AG09309 (cell line): ENCODE results near the gene FNDC3B.

Experiments used
- DNase-seq: peaks from one replicate; pipeline ENCODE4 v3.0.0-alpha.2; 2010; ENCODE audit warnings: low read depth
- H3K4me3 ChIP-seq: 2 replicates; pipeline ENCODE4 v1.5.1; 2011; ENCODE audit warnings: mild to moderate bottlenecking, low read depth, low read length, moderate library complexity; ENCODE audit not compliant: control insufficient read depth
- TF ChIP-seq, protein P1 (sequence below): IDR thresholded peaks from 2 replicates; pipeline ENCODE4 v1.5.1; 2011; ENCODE audit warnings: mild to moderate bottlenecking, low read depth, low read length, inconsistent platforms; ENCODE audit not compliant: insufficient read depth, control insufficient read depth; ENCODE audit errors: missing control alignments

FNDC3B gene

DNA sequence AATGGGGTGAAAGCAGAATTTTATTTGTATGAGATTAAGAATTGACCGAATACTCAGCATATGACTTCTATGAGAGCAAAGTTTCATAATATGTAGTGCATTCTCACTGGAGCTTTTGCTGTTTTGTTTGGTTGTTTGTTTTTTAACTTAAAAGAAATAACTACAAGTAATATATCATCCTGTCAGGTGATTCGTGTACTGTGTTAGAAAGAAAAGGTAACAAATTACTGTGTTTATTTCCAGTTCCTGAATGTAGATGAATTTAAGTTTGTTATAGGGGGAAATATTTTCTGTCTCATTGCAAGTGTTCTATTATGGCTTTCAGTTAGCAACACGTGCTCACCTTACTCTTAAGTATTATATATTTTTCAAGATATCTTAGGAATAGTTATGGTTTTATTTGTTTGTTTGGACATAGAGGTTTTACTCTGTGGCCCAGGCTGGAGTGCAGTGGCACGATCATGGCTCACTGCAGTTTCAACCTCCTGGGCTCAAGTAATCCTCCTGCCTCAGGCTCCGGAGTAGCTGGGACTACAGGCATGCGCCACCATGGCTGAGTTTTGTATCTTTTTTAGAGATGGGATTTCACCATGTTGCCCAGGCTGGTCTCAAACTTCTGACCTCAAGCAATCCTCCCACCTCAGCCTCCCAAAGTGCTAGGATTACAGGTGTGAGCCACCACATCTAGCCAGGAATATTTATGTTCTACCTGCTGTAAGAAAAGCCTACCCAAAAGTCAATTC is 125.4 kb downstream of the FNDC3B start:
- no peak overlapping the region for H3K4me3 ChIP-seq
- TF ChIP-seq, protein P1, sequence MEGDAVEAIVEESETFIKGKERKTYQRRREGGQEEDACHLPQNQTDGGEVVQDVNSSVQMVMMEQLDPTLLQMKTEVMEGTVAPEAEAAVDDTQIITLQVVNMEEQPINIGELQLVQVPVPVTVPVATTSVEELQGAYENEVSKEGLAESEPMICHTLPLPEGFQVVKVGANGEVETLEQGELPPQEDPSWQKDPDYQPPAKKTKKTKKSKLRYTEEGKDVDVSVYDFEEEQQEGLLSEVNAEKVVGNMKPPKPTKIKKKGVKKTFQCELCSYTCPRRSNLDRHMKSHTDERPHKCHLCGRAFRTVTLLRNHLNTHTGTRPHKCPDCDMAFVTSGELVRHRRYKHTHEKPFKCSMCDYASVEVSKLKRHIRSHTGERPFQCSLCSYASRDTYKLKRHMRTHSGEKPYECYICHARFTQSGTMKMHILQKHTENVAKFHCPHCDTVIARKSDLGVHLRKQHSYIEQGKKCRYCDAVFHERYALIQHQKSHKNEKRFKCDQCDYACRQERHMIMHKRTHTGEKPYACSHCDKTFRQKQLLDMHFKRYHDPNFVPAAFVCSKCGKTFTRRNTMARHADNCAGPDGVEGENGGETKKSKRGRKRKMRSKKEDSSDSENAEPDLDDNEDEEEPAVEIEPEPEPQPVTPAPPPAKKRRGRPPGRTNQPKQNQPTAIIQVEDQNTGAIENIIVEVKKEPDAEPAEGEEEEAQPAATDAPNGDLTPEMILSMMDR, result no peak

DNA sequence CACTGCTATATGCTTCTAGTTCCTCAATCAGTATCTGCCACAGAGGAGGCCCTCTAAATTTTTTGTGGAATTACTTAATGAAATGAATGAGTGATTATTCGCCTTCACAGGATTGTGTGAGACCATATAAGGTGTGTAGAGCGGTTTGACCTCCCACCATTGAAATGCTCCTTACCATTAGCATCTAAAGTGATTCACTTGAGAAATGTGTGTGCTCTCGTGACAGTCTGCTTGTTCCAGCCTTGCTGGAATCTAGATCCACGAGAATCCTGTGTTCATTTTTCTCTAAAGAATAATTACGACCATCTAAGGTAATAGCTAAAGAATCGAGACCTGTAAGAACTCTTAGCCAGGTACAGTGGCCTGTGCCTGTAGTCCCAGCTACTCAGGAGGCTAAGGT is 126.9 kb downstream of the FNDC3B start:
- DNase-seq, result no peak
- TF ChIP-seq, protein P1, result no peak
- no peak overlapping the region for H3K4me3 ChIP-seq

More for the DNA sequence above, 125.4 kb downstream of the FNDC3B start:
- DNase-seq, result no peak

DNA sequence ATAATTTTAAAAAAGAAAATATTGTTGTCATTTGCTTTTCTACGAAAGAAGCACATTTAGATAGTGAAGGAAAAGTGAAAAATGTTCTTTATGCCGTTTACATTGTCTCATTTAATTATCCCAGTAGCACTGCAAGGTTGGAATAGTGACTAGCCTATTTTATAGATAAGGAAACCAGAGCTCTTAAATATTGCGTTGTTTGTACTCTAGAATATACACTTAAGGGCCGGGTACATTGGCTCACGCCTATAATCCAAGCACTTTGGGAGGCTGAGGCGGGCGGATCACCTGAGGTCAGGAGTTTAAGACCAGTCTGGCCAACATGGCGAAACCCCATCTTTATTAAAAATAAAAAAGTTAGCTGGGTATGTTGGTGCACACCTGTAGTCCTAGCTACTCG is 127.5 kb downstream of the FNDC3B start:
- DNase-seq, result no peak
- no peak overlapping the region for H3K4me3 ChIP-seq
- TF ChIP-seq, protein P1, result no peak

DNA sequence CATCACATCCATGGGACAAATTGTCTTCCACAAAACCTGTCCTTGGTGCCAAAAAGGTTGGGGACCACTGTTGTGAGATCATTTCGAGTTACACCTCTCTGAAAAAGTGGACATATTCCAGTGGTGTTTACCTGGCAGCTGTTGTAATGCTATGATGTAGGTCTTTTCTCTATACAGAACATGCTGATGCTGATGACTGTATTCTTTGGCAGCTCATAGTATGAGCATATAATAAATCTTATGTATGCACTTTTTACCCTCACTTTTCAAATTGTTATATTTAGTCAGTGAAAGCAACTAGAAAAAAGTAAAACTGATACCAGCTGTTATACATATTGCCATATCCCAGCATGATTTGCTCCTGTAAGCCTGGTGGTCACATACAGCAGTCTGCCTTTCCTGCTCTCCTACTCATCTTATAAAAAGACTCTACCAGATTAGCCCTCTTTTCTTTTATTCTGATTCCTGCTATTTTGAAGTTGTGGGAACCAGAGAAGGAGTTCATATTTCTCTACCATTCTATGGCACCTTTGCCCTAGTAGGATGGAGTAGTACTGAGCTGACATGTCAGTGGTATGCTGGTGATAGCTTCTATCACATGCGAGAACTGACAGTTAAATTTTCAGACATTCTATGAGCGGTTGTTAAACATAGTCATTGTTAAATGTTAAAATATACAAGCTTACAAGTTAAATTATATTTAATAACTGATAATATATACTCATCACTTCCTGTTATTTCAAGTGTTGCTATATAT is 128.7 kb downstream of the FNDC3B start:
- TF ChIP-seq, protein P1, result no peak
- DNase-seq, result no peak

DNA sequence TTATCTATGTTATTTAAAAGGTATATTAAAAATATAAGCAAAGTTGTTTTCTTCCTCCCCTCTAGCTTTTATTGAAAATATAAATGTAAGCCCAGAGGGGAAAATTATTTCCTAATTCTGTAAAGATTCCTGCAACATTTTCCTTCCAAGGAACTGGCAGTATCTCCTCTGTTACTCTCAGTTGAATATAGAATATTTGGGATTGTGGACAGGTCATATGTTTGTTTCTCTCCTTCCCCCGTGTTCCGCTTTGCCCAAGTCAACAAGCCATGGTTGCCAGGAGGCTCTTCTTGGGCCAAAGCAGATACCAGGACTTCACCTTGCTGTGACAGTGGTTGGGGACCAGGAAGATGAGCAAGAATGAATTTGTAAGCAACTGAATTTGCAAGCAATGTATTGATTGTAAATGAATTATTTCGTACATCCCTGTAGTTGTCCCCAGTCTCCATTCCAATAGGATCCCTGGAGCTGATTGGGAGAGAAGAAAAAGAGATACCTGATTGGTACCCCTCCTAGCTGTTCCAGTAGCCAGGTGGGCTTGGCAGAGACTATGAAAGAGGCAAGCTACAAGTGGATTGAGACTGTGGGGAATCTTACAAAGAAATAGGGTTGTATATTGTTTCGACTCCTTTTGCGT is 130.8 kb downstream of the FNDC3B start:
- TF ChIP-seq, protein P1, result no peak
- DNase-seq, result no peak

More for the DNA sequence above, 128.7 kb downstream of the FNDC3B start:
- no peak overlapping the region for H3K4me3 ChIP-seq

DNA sequence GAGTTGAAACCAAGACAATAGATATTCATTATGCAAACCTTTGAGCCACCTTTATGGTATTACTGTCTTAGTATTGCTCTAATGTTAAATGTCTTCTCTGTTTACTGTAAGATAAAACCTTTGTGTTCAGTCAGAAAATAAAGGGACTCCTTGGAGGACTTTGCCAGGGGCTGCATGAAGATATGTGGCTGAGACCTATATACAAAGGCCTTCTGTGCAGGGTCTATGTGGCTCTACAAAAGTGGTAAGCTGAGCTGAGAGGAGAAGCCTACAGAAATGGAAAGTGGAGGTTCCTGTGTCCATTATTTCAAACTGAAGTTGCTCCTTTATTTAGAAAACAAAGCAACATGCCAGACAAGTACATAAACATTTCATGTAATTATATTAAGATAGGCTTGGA is 131.5 kb downstream of the FNDC3B start:
- DNase-seq, result no peak
- no peak overlapping the region for H3K4me3 ChIP-seq
- TF ChIP-seq, protein P1, result no peak

More for the DNA sequence above, 130.8 kb downstream of the FNDC3B start:
- H3K4me3 ChIP-seq, result no peak overlapping the region
